ENCODE data around the gene FAM240A.
"Not testable (repeated sequence)": the region's sequence is repeated elsewhere in the genome, so short reads cannot be mapped to it uniquely, and the experiment has no call there.

FAM240A gene

GRCh38 chr3:46586738-46587246 is 25.5 kb upstream of the FAM240A start:
- DNase-seq (ENCODE audit: low read depth, low spot score), result no peak

- DNase-seq (ENCODE audit: low read depth, low spot score), result not testable (repeated sequence)
Observed at GRCh38 chr3:46587268-46587667, 25.1 kb upstream of the FAM240A start.

DNA sequence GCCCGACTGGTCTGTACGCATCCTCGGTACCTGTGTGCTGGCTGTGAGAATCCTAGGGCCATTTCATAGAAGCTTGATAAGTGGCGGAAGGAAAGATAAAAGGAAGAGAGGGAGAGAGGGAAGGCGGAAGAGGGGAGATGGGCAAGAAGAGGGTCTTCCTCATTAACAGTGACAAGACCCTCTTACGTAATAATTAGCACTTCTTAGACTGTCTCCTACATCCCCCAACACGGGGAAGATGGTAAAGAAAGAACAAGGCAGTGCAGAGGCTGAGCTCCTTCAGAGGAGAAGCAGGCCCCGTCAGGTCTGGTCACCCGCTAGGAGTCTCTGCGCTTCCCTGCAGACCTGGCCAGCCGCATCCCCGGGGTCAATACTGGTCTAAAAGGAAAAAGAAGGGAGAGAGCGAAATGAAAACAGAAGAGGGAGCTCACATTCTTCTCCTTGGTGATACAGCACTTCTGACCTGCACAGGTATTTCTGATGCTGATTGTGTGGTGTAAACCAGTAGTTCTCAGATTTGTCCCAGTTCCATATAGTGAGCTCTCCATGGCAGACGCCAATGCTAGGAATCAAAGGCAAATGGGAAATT is 19.0 kb upstream of the FAM240A start:
- DNase-seq (ENCODE audit: low read depth, low spot score), result no peak

GRCh38 chr3:46593979-46594378 is 18.3 kb upstream of the FAM240A start:
- DNase-seq (ENCODE audit: low read depth, low spot score), result no peak

DNA sequence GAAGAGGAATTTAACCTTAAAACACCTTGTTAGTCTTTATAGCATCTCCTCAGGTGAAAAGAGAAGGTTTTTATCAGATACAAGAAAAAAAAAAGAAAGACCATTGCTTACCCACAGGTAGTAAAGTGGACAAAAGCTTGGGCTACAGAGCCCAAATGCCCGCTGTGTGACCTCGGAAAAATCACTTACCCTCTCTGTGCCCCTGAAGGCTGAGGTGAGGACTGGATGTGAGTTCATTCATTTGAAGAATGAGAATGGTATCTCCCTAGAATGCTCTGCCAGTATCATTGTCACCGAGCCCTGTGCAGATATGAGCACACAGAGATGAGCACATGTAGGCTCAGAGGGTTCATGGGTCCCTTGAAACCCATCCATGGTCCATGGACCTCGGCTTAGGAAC is 17.6 kb upstream of the FAM240A start:
- DNase-seq (ENCODE audit: low read depth, low spot score), result no peak

- DNase-seq (ENCODE audit: low read depth, low spot score), result no peak
Observed at GRCh38 chr3:46595819-46596314, 16.5 kb upstream of the FAM240A start.

GRCh38 chr3:46599590-46599989 is 12.7 kb upstream of the FAM240A start:
- no peak for DNase-seq (ENCODE audit: low read depth, low spot score)

- DNase-seq (ENCODE audit: low read depth, low spot score), result no peak
Observed at GRCh38 chr3:46603446-46604046, 8.8 kb upstream of the FAM240A start.

DNA sequence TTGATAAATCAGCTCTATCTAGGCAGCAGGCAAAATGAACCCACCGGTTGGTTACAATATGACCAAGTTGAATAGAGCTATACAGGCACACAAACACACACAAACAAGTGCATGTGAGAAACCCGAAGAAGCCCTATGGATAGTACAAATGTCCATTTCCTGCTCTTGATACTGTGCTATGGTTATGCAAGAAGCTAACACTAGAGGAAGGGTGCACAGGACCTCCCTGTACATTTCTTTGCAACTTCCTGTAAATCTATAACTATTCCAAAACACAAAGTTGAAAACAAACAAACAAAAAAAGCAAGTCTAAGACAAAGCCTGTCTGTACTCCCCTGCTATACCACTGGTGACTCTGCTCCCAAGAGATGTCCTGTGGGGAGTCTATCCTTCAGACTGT is 8.2 kb upstream of the FAM240A start:
- no peak for DNase-seq (ENCODE audit: low read depth, low spot score)

DNA sequence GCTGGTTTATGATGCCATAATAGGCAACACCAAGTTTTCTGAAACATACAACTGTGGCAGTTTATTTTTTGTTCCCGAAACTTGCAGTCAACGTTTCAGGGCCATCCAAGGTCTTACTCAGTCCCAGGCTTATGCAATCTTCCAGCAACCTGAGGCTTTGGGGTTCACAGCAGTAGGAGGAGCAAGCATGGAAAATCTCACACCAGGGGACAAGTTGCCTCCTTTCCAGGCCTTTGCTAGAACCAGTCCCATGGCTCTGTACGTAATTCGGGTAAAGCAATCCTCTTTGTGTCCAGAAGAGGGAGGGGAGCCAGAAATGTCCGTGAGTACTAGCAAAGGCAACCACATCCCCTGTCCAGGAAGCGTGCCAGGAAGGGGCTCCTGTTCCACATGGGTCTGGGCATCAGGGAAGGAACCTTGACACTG is 4.7 kb upstream of the FAM240A start:
- no peak for DNase-seq (ENCODE audit: low read depth, low spot score)

GRCh38 chr3:46609212-46609721 is 3.1 kb upstream of the FAM240A start:
- DNase-seq (ENCODE audit: low read depth, low spot score), result no peak

- DNase-seq (ENCODE audit: low read depth, low spot score), result no peak
Observed at GRCh38 chr3:46609944-46610722, 2.2 kb upstream of the FAM240A start.

DNA sequence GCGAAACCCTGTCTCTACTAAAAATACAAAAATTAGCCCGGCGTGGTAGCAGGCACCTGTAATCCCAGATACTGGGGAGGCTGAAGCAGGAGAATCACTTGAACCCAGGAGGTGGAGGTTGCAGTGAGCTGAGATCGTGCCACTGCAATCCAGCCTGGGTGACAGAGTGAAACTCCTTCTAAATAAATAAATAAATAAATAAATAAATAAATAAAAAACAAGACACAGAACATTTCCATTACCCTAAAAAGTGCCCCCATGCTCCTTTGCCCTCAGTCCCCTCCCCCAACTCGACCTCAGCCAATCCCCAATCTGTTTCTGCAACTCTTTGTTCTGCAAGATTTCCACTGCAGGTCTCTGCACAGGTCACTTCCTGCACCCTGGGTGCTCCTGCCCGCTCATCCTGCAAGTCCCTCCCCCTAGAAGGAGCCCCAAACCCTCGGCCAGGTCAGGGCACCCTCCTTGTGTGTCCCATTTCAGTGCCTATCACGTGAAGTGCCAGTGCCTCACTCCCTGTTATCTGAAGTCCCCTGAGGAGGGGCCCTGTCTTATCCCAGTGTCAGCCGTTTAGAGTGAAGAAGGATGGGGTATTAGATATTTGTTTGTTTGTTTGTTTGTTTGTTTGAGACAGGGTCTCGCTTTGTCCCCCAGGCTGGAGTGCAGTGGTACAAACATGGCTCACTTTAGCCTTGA is 1.1 kb downstream of the FAM240A start:
- DNase-seq (ENCODE audit: low read depth, low spot score), result no peak

GRCh38 chr3:46614431-46614830 is 2.1 kb downstream of the FAM240A start:
- no peak for DNase-seq (ENCODE audit: low read depth, low spot score)

DNA sequence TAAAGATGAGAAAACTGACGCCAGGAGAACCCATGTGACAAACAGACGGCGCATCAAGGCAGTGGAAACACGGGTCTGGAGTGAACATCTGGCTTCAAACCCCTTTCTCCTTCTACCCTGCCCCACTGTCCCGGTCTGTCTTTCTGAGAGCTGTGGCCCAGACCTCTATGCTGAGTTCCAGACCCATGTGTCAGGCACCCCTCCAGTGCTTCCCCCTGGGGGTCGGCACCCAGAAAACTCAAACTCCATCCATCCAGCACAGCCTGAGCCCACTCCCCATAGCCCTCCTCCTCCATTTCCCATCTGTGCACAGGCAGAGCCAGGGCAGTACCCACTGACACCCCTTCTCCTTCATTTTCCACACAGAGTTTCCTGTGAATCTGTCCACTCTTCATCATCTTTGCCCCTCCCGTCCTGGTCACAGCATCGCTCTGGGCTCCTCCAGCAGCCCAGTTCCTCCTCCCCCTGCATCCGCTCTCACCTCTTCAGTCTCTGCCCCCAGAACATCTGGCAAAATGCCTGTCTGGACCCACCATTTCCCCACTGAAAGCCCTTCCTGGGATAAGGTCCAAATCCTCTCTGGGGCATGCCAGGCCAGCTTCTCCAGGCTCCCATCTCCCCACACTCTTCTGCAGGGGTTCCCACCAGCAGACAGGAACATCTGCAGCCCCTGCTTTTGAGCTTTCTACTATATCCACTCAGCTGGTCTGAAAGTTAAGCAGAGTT is 2.9 kb downstream of the FAM240A start:
- no peak for DNase-seq (ENCODE audit: low read depth, low spot score)

- no peak for DNase-seq (ENCODE audit: low read depth, low spot score)
Observed at GRCh38 chr3:46615976-46616375, 3.7 kb downstream of the FAM240A start.

GRCh38 chr3:46617941-46618340 is 5.6 kb downstream of the FAM240A start:
- DNase-seq (ENCODE audit: low read depth, low spot score), result no peak

- DNase-seq (ENCODE audit: low read depth, low spot score), result no peak
Observed at GRCh38 chr3:46619845-46620778, 7.8 kb downstream of the FAM240A start.

GRCh38 chr3:46624533-46624932 is 12.2 kb downstream of the FAM240A start:
- DNase-seq (ENCODE audit: low read depth, low spot score), result no peak

- no peak for DNase-seq (ENCODE audit: low read depth, low spot score)
Observed at GRCh38 chr3:46624975-46625490, 12.7 kb downstream of the FAM240A start.
